ENCODE results near the gene CRABP2. TPM values are rescaled to one million over a fixed set of nuclear protein-coding genes. Genes with fewer than 3 reads are reported as not detected.

CRABP2 gene
- total RNA-seq, 2 experiments from 2014 or later: 0.78 to 0.90 TPM

- TF ChIP-seq, protein P1, sequence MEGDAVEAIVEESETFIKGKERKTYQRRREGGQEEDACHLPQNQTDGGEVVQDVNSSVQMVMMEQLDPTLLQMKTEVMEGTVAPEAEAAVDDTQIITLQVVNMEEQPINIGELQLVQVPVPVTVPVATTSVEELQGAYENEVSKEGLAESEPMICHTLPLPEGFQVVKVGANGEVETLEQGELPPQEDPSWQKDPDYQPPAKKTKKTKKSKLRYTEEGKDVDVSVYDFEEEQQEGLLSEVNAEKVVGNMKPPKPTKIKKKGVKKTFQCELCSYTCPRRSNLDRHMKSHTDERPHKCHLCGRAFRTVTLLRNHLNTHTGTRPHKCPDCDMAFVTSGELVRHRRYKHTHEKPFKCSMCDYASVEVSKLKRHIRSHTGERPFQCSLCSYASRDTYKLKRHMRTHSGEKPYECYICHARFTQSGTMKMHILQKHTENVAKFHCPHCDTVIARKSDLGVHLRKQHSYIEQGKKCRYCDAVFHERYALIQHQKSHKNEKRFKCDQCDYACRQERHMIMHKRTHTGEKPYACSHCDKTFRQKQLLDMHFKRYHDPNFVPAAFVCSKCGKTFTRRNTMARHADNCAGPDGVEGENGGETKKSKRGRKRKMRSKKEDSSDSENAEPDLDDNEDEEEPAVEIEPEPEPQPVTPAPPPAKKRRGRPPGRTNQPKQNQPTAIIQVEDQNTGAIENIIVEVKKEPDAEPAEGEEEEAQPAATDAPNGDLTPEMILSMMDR (IDR thresholded peaks at IDR 0.05): no peak
- Mint-ChIP-seq H3K27me3 (no peaks in the 10 kb centered on the region), H3K36me3 (ENCODE audit: low read depth) (peaks cover 31% of the 10 kb centered on the region), H3K27ac (peak within 1 kb of the TSS; percentile 98), H3K4me1 (ENCODE audit: low read depth) (peaks cover 32% of the 10 kb centered on the region), H3K4me3 (peak within 1 kb of the TSS; percentile 92), H3K9me3 (no peaks in the 10 kb centered on the region)
- intact Hi-C loops (cut with micrococcal nuclease): loop anchor here (10.0 kb wide), 1 partner anchor 247 kb away; the partner anchor contains the start of gene MEF2D
- ATAC-seq (no peak), DNase-seq (no peak)
- CTCF ChIA-PET: interaction anchor here (1.2 to 6.6 kb wide), 4 partner anchors 21 to 62 kb away, joined by 3 to 80 read pairs (median 7); partner anchors contain the start of genes ISG20L2 and METTL25B
- POLR2A ChIA-PET: interaction anchor here (0.6 to 4.7 kb wide), 8 partner anchors 10 to 386 kb away, joined by 3 to 60 read pairs (median 6); partner anchors contain the start of genes ISG20L2, METTL25B, MRPL24 and PRCC
Measured at GRCh38 chr1:156751451-156751756, 46.0 kb upstream of the CRABP2 start, which contains the start of gene HDGF. Gene HDGF (minus strand): TSS chr1:156751675. CDS start chr1:156751429, 246 bp downstream.

- ATAC-seq (peak; percentile 7), DNase-seq (peak; percentile 57)
- Mint-ChIP-seq H3K4me1 (ENCODE audit: low read depth) (peaks cover 37% of the 10 kb centered on the region), H3K4me3 (peak overlapping the region; percentile 92), H3K9me3 (no peaks in the 10 kb centered on the region), H3K36me3 (ENCODE audit: low read depth) (peaks cover 33% of the 10 kb centered on the region), H3K27me3 (no peaks in the 10 kb centered on the region), H3K27ac (peak overlapping the region; percentile 98)
- TF ChIP-seq, protein P1 (IDR thresholded peaks at IDR 0.05): no peak
- intact Hi-C loops (cut with micrococcal nuclease): loop anchor here (10.0 kb wide), 1 partner anchor 246 kb away; the partner anchor contains the start of gene MEF2D
- CTCF ChIA-PET: interaction anchor here (6.6 kb wide), 1 partner anchor 24 kb away, joined by 80 read pairs; the partner anchor contains the start of genes ISG20L2 and METTL25B
- POLR2A ChIA-PET: interaction anchor here (0.6 to 4.7 kb wide), 10 partner anchors 9 to 96 kb away, joined by 3 to 60 read pairs (median 6); partner anchors contain the start of genes ISG20L2, METTL25B, MRPL24 and PRCC
Measured at GRCh38 chr1:156750711-156751450, 45.5 kb upstream of the CRABP2 start.

- ChIA-PET POLR2A (interaction anchor here (0.6 to 4.7 kb wide), 8 partner anchors 9 to 1921 kb away, joined by 3 to 60 read pairs (median 6); partner anchors contain the start of genes ISG20L2, METTL25B, MRPL24 and PRCC), CTCF (interaction anchor here (6.6 kb wide), 1 partner anchor 23 kb away, joined by 80 read pairs; the partner anchor contains the start of genes ISG20L2 and METTL25B)
- no peaks in the 10 kb centered on the region for H3K27me3 Mint-ChIP-seq
- peaks cover 42% of the 10 kb centered on the region for H3K4me1 Mint-ChIP-seq (ENCODE audit: low read depth)
- TF ChIP-seq, protein P1 (IDR thresholded peaks at IDR 0.05): no peak
- ATAC-seq: peak; percentile 24
- H3K9me3 Mint-ChIP-seq: no peaks in the 10 kb centered on the region
- peaks cover 39% of the 10 kb centered on the region for H3K36me3 Mint-ChIP-seq (ENCODE audit: low read depth)
- intact Hi-C loops (cut with micrococcal nuclease): loop anchor here (10.0 kb wide), 1 partner anchor 245 kb away; the partner anchor contains the start of gene MEF2D
- H3K27ac Mint-ChIP-seq: peak overlapping the region; percentile 98
- H3K4me3 Mint-ChIP-seq: peak overlapping the region; percentile 92
- DNase-seq: peak; percentile 80
Measured at GRCh38 chr1:156750191-156750672, 44.8 kb upstream of the CRABP2 start.

- CTCF ChIA-PET: interaction anchor here (6.6 kb wide), 1 partner anchor 23 kb away, joined by 80 read pairs; the partner anchor contains the start of genes ISG20L2 and METTL25B
- Mint-ChIP-seq H3K36me3 (ENCODE audit: low read depth) (peaks cover 46% of the 10 kb centered on the region), H3K4me3 (peak overlapping the region; percentile 92), H3K27me3 (no peaks in the 10 kb centered on the region), H3K4me1 (ENCODE audit: low read depth) (peaks cover 46% of the 10 kb centered on the region), H3K9me3 (no peaks in the 10 kb centered on the region), H3K27ac (peak overlapping the region; percentile 98)
- POLR2A ChIA-PET: interaction anchor here (0.7 to 4.7 kb wide), 6 partner anchors 8 to 1922 kb away, joined by 3 to 60 read pairs (median 24); partner anchors contain the start of genes ISG20L2, METTL25B, MRPL24 and PRCC
- TF ChIP-seq, protein P1 (IDR thresholded peaks at IDR 0.05): no peak
- no peak for DNase-seq
- intact Hi-C loops (cut with micrococcal nuclease): loop anchor here (10.0 kb wide), 1 partner anchor 245 kb away; the partner anchor contains the start of gene MEF2D
- ATAC-seq: no peak
Measured at GRCh38 chr1:156749419-156750118, 44.2 kb upstream of the CRABP2 start.
